SK-N-MC (cell line): Measurements from ENCODE around the gene NKPD1.
"Not testable (repeated sequence)": the region's sequence is repeated elsewhere in the genome, so short reads cannot be mapped to it uniquely, and the experiment has no call there.

Experiments used
- DNase-seq: peaks from one replicate; pipeline ENCODE4 v3.0.0-alpha.2; 2011; ENCODE audit warnings: low read depth, low spot score
- H3K27ac ChIP-seq: fragments of 200-600 bp; sonication (generic); 2 replicates; pipeline ENCODE4 v1.5.1; 2016; ENCODE audit warnings: mixed run types
- H3K36me3 ChIP-seq: fragments of 200-600 bp; sonication (generic); 2 replicates; pipeline ENCODE4 v1.6.1; 2017; ENCODE audit warnings: antibody characterized with exemption, low read length, mixed read lengths; ENCODE audit not compliant: insufficient read depth
- H3K4me3 ChIP-seq: fragments of 200-600 bp; sonication (generic); 2 replicates; pipeline ENCODE4 v1.5.1; 2016
- H3K9ac ChIP-seq: fragments of 200-600 bp; sonication (generic); 2 replicates; pipeline ENCODE4 v1.8.0; 2017; ENCODE audit warnings: mixed run types, mixed read lengths; ENCODE audit not compliant: insufficient read length
- H3K9me3 ChIP-seq: fragments of 200-600 bp; sonication (generic); 2 replicates; pipeline ENCODE4 v1.6.1; 2017; ENCODE audit warnings: low read depth, mild to moderate bottlenecking, antibody characterized with exemption, low read length, moderate library complexity, mixed read lengths
- EZH2 ChIP-seq: fragments of 200-600 bp; sonication (generic); IDR thresholded peaks from one replicate; pipeline ENCODE4 v1.6.1; 2017; ENCODE audit warnings: antibody characterized with exemption
- FOXP2 ChIP-seq: optimal IDR thresholded peaks from 2 replicates; pipeline ENCODE3; 2011; ENCODE audit warnings: mild to moderate bottlenecking, moderate library complexity; ENCODE audit not compliant: insufficient read depth; ENCODE audit errors: extremely low read length, control extremely low read depth
- POLR2AphosphoS5 ChIP-seq: IDR thresholded peaks from 2 replicates; pipeline ENCODE4 v1.6.1; 2012; ENCODE audit warnings: mild to moderate bottlenecking, low read depth, low read length, borderline replicate concordance

NKPD1 gene

GRCh38 chr19:45119582-45119981, 41.2 kb downstream of the NKPD1 start:
- H3K36me3 ChIP-seq: no peaks in the 10 kb centered on the region
- TF ChIP-seq FOXP2 (no peak), EZH2 (no peak), POLR2AphosphoS5 (no peak)
- no peak overlapping the region for H3K4me3 ChIP-seq
- H3K9me3 ChIP-seq: no peaks in the 10 kb centered on the region
- DNase-seq: no peak
- H3K9ac ChIP-seq: no peak overlapping the region
- no peak overlapping the region for H3K27ac ChIP-seq

GRCh38 chr19:45118591-45119355, 42.0 kb downstream of the NKPD1 start:
- H3K9ac ChIP-seq, H3K36me3 ChIP-seq, H3K9me3 ChIP-seq, DNase-seq, H3K27ac ChIP-seq, H3K4me3 ChIP-seq: not testable (repeated sequence)

GRCh38 chr19:45118106-45118505, 42.7 kb downstream of the NKPD1 start:
- no peak for DNase-seq
- H3K4me3 ChIP-seq: no peak overlapping the region
- TF ChIP-seq POLR2AphosphoS5 (no peak), FOXP2 (no peak), EZH2 (no peak)
- no peaks in the 10 kb centered on the region for H3K36me3 ChIP-seq
- no peak overlapping the region for H3K9ac ChIP-seq
- no peak overlapping the region for H3K27ac ChIP-seq
- H3K9me3 ChIP-seq: no peaks in the 10 kb centered on the region

GRCh38 chr19:45117671-45118070, 43.1 kb downstream of the NKPD1 start:
- TF ChIP-seq POLR2AphosphoS5: no peak
- TF ChIP-seq FOXP2: no peak
- TF ChIP-seq EZH2: no peak
- H3K9ac ChIP-seq: no peak overlapping the region
- no peak for DNase-seq
- no peaks in the 10 kb centered on the region for H3K36me3 ChIP-seq
- H3K9me3 ChIP-seq: no peaks in the 10 kb centered on the region
- no peak overlapping the region for H3K4me3 ChIP-seq
- H3K27ac ChIP-seq: no peak overlapping the region

- Histone ChIP-seq H3K4me3 (no peak overlapping the region), H3K27ac (no peak overlapping the region), H3K9ac (no peak overlapping the region), H3K36me3 (no peaks in the 10 kb centered on the region), H3K9me3 (no peaks in the 10 kb centered on the region)
- no peak for DNase-seq
- TF ChIP-seq POLR2AphosphoS5 (no peak), EZH2 (no peak), FOXP2 (no peak)
Observed at GRCh38 chr19:45117167-45117594, 43.6 kb downstream of the NKPD1 start.

- H3K9ac ChIP-seq: no peak overlapping the region
- no peak overlapping the region for H3K27ac ChIP-seq
- TF ChIP-seq EZH2: no peak
- no peak for TF ChIP-seq POLR2AphosphoS5
- no peak for TF ChIP-seq FOXP2
- H3K36me3 ChIP-seq: no peaks in the 10 kb centered on the region
- DNase-seq: no peak
- no peak overlapping the region for H3K4me3 ChIP-seq
- no peaks in the 10 kb centered on the region for H3K9me3 ChIP-seq
Observed at GRCh38 chr19:45115809-45116615, 44.8 kb downstream of the NKPD1 start.

- no peak overlapping the region for H3K27ac ChIP-seq
- H3K4me3 ChIP-seq: no peak overlapping the region
- no peak overlapping the region for H3K9ac ChIP-seq
- no peak for DNase-seq
- TF ChIP-seq EZH2 (no peak), POLR2AphosphoS5 (no peak), FOXP2 (no peak)
- H3K9me3 ChIP-seq: no peaks in the 10 kb centered on the region
- H3K36me3 ChIP-seq: no peaks in the 10 kb centered on the region
Observed at GRCh38 chr19:45114116-45114515, 46.7 kb downstream of the NKPD1 start.

GRCh38 chr19:45113628-45114027, 47.2 kb downstream of the NKPD1 start:
- no peak overlapping the region for H3K4me3 ChIP-seq
- H3K9ac ChIP-seq: no peak overlapping the region
- no peak for TF ChIP-seq POLR2AphosphoS5
- no peak for TF ChIP-seq EZH2
- TF ChIP-seq FOXP2: no peak
- no peak overlapping the region for H3K27ac ChIP-seq
- no peaks in the 10 kb centered on the region for H3K36me3 ChIP-seq
- no peak for DNase-seq
- H3K9me3 ChIP-seq: no peaks in the 10 kb centered on the region

- TF ChIP-seq FOXP2: no peak
- no peak for TF ChIP-seq POLR2AphosphoS5
- no peak for TF ChIP-seq EZH2
- no peak for DNase-seq
- Histone ChIP-seq H3K36me3 (no peaks in the 10 kb centered on the region), H3K27ac (no peak overlapping the region), H3K9ac (no peak overlapping the region), H3K9me3 (no peaks in the 10 kb centered on the region), H3K4me3 (no peak overlapping the region)
Observed at GRCh38 chr19:45112111-45112827, 48.5 kb downstream of the NKPD1 start.
